NT2/D1 (cell line): ENCODE data around the gene JUNB.

Experiments
- YY1 ChIP-seq: IDR thresholded peaks from 2 replicates; pipeline ENCODE4 v1.6.1; 2011; ENCODE audit not compliant: insufficient read length, insufficient read depth
- ZNF274 ChIP-seq: IDR thresholded peaks from 2 replicates; pipeline ENCODE4 v1.6.1; 2011; ENCODE audit warnings: mild to moderate bottlenecking, low read depth, low read length

- TF ChIP-seq YY1 (no peak), ZNF274 (no peak)
Measured at GRCh38 chr19:12794196-12794941, 3.1 kb downstream of the JUNB start.
